Stimulated activated CD4-positive, alpha-beta T cell treated with anti-CD3 and anti-CD28 coated beads, Interleukin-15, amount 100 ng/mL, for 1 hour (primary cell): ENCODE results near the gene PALD1.
"Not testable (repeated sequence)": the region's sequence is repeated elsewhere in the genome, so short reads cannot be mapped to it uniquely, and the experiment has no call there.

Source experiments
- DNase-seq, 2 donors: peaks; one replicate each; pipeline ENCODE4 v3.0.0-alpha.2; 2020; ENCODE audit warnings: low read depth in 1 of 2, low spot score in 1 of 2

The PALD1 gene

GRCh38 chr10:70600512-70601395 is 122.2 kb downstream of the PALD1 start:
- no peak for DNase-seq

- DNase-seq, result no peak
These were observed 123.2 kb downstream of the PALD1 start for GRCh38 chr10:70601746-70602145.

GRCh38 chr10:70602665-70603448 is 124.3 kb downstream of the PALD1 start, which contains the start of gene PRF1:
Gene PRF1, minus strand, starts transcription at chr10:70602741. Its CDS starts 1,839 bp downstream, at chr10:70600902.
- peak; percentile 32 to 39 for DNase-seq

GRCh38 chr10:70603449-70603801 is 124.9 kb downstream of the PALD1 start:
- no peak for DNase-seq

- no peak for DNase-seq
These were observed 125.5 kb downstream of the PALD1 start for GRCh38 chr10:70604106-70604505.

GRCh38 chr10:70605161-70605560 is 126.6 kb downstream of the PALD1 start:
- no peak for DNase-seq

GRCh38 chr10:70607936-70608335 is 129.4 kb downstream of the PALD1 start:
- DNase-seq, result no peak

GRCh38 chr10:70613941-70614340 is 135.4 kb downstream of the PALD1 start:
- DNase-seq, result no peak

GRCh38 chr10:70614364-70614763 is 135.8 kb downstream of the PALD1 start:
- DNase-seq, result not testable (repeated sequence)

GRCh38 chr10:70615211-70615610 is 136.6 kb downstream of the PALD1 start:
- no peak for DNase-seq

GRCh38 chr10:70615784-70616522 is 137.4 kb downstream of the PALD1 start:
- DNase-seq, result no peak

GRCh38 chr10:70616761-70617160 is 138.2 kb downstream of the PALD1 start:
- DNase-seq, result no peak
